ENCODE data around the gene CCT8L2.
"Not testable (repeated sequence)": the region's sequence is repeated elsewhere in the genome, so short reads cannot be mapped to it uniquely, and the experiment has no call there.

CCT8L2 gene

DNA sequence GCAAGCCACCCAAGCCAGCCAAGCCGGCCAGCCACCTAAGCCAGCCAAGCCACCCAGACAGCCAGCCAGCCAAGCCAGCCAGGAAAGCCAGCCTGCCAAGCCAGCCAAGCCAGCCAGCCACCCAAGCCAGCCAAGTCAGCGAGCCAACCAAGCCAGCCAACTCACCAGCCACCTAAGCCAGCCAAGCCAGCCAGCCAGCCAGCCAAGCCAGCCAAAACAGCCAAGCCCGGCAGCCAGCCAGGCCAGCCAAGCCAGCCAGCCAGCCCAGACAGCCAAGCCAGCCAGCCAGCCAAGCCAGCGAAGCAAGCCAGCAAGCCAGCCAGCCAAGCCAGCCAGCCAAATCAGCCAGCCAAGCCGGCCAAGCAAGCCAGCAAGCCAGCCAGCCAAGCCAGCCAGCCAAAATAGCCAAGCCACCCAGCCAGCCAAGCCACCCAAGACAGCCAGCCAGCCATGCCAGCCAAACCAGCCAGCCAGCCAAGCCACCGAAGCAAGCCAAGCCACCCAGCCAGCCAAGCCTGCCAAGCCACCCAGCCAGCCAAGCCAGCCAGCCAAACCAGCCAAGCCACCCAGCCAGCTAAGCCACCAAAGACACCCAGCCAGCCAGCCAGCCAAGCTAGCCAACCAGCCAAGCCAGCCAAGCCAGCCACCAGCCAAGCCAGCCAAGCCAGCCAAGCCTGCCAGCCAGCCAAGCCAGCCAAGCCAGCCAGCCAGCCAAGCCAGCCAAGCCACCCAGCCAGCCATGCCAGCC lies 27.6 kb downstream of the CCT8L2 start:
- not testable (repeated sequence) for DNase-seq (ENCODE audit: low spot score); H3K9ac ChIP-seq (ENCODE audit: low read depth, low read length, poor library complexity); H3K4me1 ChIP-seq (ENCODE audit: control insufficient read depth in 2 of 2, insufficient read depth in 1 of 2, low read depth in 1 of 2, low read length in 2 of 2); H3K9me3 ChIP-seq (replicated peaks in 1 of 2; ENCODE audit: control insufficient read depth in 2 of 2, insufficient read depth in 1 of 2, low read depth in 1 of 2, low read length in 2 of 2); H2AK5ac ChIP-seq (ENCODE audit: low read depth, low read length); H3K14ac ChIP-seq (ENCODE audit: low read length); H2BK12ac ChIP-seq (ENCODE audit: low read length); H3K4me2 ChIP-seq (ENCODE audit: insufficient read depth, low read length, poor library complexity, severe bottlenecking); H3K18ac ChIP-seq (ENCODE audit: low read length); H2BK5ac ChIP-seq (ENCODE audit: low read length); H3K27me3 ChIP-seq (ENCODE audit: control insufficient read depth in 3 of 3, insufficient read depth in 3 of 3, low read depth in 1 of 3, low read length in 3 of 3); H2BK15ac ChIP-seq (ENCODE audit: low read length); H2BK120ac ChIP-seq (ENCODE audit: low read depth, low read length); H3K27ac ChIP-seq (replicated peaks; ENCODE audit: low read length); H3K36me3 ChIP-seq (replicated peaks in 1 of 2; ENCODE audit: control insufficient read depth in 2 of 2, insufficient read depth in 2 of 2, low read length in 2 of 2); H3K79me1 ChIP-seq (ENCODE audit: low read depth, low read length); H2AFZ ChIP-seq (ENCODE audit: low read length); H3K23ac ChIP-seq (ENCODE audit: low read depth, low read length, poor library complexity); H4K8ac ChIP-seq (ENCODE audit: low read depth, low read length); H3K4ac ChIP-seq (ENCODE audit: low read length); H3K4me3 ChIP-seq (ENCODE audit: low read length in 2 of 2); H4K91ac ChIP-seq (ENCODE audit: low read depth, low read length, poor library complexity)
- WGBS, 2 donors (ENCODE audit: extremely low coverage in 2 of 2, insufficient read length in 2 of 2, insufficient replicate concordance in 1 of 2), result no CpG with 5 or more reads among the region's 6 CpGs

DNA sequence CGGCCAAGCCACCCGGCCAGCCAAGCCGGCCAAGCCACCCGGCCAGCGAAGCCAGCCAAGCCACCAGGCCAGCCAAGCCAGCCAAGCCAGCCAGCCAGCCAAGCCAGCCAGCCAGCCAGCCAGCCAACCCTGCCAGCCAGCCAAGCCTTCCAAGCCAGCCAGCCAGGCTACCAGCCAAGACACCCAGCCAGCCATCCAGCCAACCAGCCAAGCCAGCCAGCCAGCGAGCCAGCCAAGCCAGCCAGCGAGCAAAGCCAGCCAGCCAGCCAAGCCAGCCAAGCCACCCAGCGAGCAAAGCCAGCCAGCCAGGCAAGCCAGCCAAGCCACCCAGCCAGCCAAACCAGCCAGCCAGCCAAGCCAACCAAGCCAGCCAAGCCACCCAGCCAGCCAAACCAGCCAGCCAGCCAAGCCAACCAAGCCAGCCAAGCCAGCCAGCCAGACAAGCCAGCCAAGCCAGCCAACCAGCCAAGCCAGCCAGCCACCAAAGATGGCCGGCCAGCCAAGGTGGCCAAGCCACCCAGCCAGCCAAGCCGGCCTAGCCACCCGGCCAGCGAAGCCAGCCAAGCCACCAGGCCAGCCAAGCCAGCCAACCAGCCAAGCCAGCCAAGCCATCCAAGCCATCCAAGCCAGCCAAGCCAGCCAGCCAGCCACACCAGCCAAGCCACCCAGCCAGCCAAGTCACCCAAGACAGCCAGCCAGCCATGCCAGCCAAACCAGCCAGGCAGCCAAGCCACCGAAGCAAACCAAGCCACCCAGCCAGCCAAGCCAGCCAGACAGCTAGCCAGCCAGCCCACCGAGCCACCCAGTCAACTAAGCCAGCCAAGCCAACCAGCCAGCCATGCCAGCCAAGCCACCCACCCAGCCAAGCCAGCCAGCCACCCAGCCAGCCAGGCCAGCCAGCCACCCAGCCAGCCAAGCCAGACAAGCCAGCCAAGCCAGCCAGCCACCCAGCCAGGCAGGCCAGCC lies 28.8 kb downstream of the CCT8L2 start:
- H3K9ac ChIP-seq (ENCODE audit: low read depth, low read length, poor library complexity), result no peak overlapping the region
- H2AK5ac ChIP-seq (ENCODE audit: low read depth, low read length), result no peak overlapping the region
- no peak overlapping the region for H3K27ac ChIP-seq (replicated peaks; ENCODE audit: low read length)
- WGBS, 2 donors (ENCODE audit: extremely low coverage in 2 of 2, insufficient read length in 2 of 2, insufficient replicate concordance in 1 of 2), result no CpG with 5 or more reads among the region's 14 CpGs
- H2BK120ac ChIP-seq (ENCODE audit: low read depth, low read length), result no peak overlapping the region
- H3K4me2 ChIP-seq (ENCODE audit: insufficient read depth, low read length, poor library complexity, severe bottlenecking), result no peak overlapping the region
- peak overlapping the region; percentile 56 for H3K14ac ChIP-seq (ENCODE audit: low read length)
- H4K91ac ChIP-seq (ENCODE audit: low read depth, low read length, poor library complexity), result no peak overlapping the region
- no peaks in the 10 kb centered on the region for H3K4me1 ChIP-seq (ENCODE audit: control insufficient read depth in 2 of 2, insufficient read depth in 1 of 2, low read depth in 1 of 2, low read length in 2 of 2)
- no peak overlapping the region for H2BK15ac ChIP-seq (ENCODE audit: low read length)
- no peak overlapping the region for H4K8ac ChIP-seq (ENCODE audit: low read depth, low read length)
- no peak overlapping the region for H3K23ac ChIP-seq (ENCODE audit: low read depth, low read length, poor library complexity)
- H3K27me3 ChIP-seq (ENCODE audit: control insufficient read depth in 3 of 3, insufficient read depth in 3 of 3, low read depth in 1 of 3, low read length in 3 of 3), result no peaks in the 10 kb centered on the region
- no peak overlapping the region for H3K18ac ChIP-seq (ENCODE audit: low read length)
- no peaks in the 10 kb centered on the region for H3K36me3 ChIP-seq (replicated peaks in 1 of 2; ENCODE audit: control insufficient read depth in 2 of 2, insufficient read depth in 2 of 2, low read length in 2 of 2)
- H2AFZ ChIP-seq (ENCODE audit: low read length), result no peak overlapping the region
- no peak for DNase-seq (ENCODE audit: low spot score)
- no peak overlapping the region for H3K4me3 ChIP-seq (ENCODE audit: low read length in 2 of 2)
- no peak overlapping the region for H2BK5ac ChIP-seq (ENCODE audit: low read length)
- no peak overlapping the region for H2BK12ac ChIP-seq (ENCODE audit: low read length)
- H3K9me3 ChIP-seq (replicated peaks in 1 of 2; ENCODE audit: control insufficient read depth in 2 of 2, insufficient read depth in 1 of 2, low read depth in 1 of 2, low read length in 2 of 2), result peaks cover 0 to 2% of the 10 kb centered on the region in 2 donors
- no peaks in the 10 kb centered on the region for H3K79me1 ChIP-seq (ENCODE audit: low read depth, low read length)
- H3K4ac ChIP-seq (ENCODE audit: low read length), result no peak overlapping the region

DNA sequence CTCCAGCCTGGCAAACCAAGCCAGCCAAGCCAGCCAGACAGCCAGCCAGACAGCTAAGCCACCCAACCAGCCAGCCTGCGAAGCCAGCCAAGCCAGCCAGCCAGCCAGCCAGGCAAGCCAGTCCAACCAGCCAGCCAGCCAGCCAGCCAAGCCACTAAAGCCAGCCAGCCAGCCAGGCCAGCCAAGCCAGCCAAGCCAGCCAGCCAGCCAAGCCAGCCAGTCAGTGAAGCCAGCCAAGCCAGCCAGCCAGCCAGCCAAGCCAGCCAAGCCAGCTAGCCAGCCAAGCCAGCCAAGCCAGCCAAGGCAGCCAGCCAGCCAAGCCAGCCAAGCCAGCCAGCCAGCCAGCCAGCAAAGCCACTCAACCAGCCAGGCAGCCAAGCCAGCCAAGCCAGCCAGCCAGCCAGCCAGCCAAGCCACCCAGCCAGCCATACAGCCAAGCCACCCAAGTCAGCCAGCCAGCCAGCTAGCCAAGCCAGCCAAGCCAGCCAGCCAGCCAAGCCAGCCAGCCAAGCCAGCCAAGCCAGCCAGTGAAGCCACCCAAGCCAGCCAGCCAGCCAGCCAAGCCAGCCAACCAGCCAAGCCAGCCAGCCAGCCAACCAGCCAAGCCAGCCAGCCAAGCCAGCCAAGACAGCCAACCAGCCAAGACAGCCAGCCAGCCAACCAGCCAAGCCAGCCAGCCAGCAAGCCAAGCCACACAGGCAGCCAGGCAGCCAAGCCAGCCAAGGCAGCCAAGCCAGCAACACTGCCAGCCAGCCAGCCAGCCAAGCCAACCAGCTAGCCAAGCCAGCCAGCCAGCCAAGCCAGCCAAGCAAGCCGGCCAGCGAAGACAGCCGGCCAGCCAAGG lies 29.7 kb downstream of the CCT8L2 start:
- Histone ChIP-seq H3K27me3 (ENCODE audit: control insufficient read depth in 3 of 3, insufficient read depth in 3 of 3, low read depth in 1 of 3, low read length in 3 of 3) (no peaks in the 10 kb centered on the region), H2BK5ac (ENCODE audit: low read length) (no peak overlapping the region), H3K27ac (replicated peaks; ENCODE audit: low read length) (no peak overlapping the region), H3K4me1 (ENCODE audit: control insufficient read depth in 2 of 2, insufficient read depth in 1 of 2, low read depth in 1 of 2, low read length in 2 of 2) (no peaks in the 10 kb centered on the region), H3K18ac (ENCODE audit: low read length) (no peak overlapping the region), H3K14ac (ENCODE audit: low read length) (no peak overlapping the region), H2AFZ (ENCODE audit: low read length) (no peak overlapping the region), H2BK120ac (ENCODE audit: low read depth, low read length) (no peak overlapping the region), H3K9me3 (replicated peaks in 1 of 2; ENCODE audit: control insufficient read depth in 2 of 2, insufficient read depth in 1 of 2, low read depth in 1 of 2, low read length in 2 of 2) (no peaks in the 10 kb centered on the region), H3K4me3 (ENCODE audit: low read length in 2 of 2) (no peak overlapping the region), H2AK5ac (ENCODE audit: low read depth, low read length) (no peak overlapping the region), H3K4me2 (ENCODE audit: insufficient read depth, low read length, poor library complexity, severe bottlenecking) (no peak overlapping the region), H2BK15ac (ENCODE audit: low read length) (no peak overlapping the region), H4K91ac (ENCODE audit: low read depth, low read length, poor library complexity) (no peak overlapping the region), H3K4ac (ENCODE audit: low read length) (no peak overlapping the region), H3K79me1 (ENCODE audit: low read depth, low read length) (no peaks in the 10 kb centered on the region), H3K36me3 (replicated peaks in 1 of 2; ENCODE audit: control insufficient read depth in 2 of 2, insufficient read depth in 2 of 2, low read length in 2 of 2) (no peaks in the 10 kb centered on the region), H3K9ac (ENCODE audit: low read depth, low read length, poor library complexity) (no peak overlapping the region), H3K23ac (ENCODE audit: low read depth, low read length, poor library complexity) (no peak overlapping the region), H4K8ac (ENCODE audit: low read depth, low read length) (no peak overlapping the region), H2BK12ac (ENCODE audit: low read length) (no peak overlapping the region)
- WGBS, 2 donors (ENCODE audit: extremely low coverage in 2 of 2, insufficient read length in 2 of 2, insufficient replicate concordance in 1 of 2), result no CpG with 5 or more reads among the region's 4 CpGs
- no peak for DNase-seq (ENCODE audit: low spot score)
